Measurements from ENCODE around the gene PKD1.

DNA sequence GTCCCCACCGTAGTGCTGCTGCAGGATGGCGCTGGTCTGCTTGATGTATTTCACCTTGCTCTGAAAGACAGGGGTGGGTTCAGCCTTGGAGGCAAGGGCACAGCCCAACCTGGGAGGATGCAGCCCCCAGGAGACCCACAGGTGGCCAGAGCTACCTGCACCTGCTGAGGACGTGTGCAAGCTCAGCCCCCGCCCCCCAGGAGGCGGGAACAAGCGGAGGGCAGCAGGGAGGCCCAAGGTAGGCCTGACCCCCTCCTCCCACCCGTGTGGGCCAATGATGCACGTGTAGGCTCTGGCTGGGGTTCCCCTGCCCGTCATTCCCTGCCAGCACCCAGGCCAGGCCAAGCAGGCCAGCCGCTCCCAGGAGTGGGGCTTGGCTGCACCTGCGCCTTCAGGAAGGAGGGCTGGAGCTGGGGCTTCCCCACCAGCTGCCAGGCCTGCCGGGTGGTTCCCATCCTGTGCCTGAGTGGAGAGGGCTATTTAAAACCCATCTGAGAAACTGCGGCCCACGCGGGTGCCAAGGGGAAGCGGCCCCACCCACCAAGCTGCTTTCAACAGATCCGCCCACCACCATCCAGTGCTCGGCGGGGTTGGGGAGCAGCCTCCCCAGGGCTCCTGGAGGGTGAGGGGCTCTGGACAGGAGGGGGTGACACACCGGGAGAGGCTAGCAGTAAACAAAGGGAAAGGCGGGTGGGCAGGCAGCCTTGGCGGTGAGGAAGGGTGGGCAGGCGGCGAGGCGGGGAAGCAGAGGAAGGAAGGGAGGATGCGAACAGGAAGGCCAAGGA is 91.8 kb downstream of the PKD1 start:
- TF ChIP-seq, protein P1, sequence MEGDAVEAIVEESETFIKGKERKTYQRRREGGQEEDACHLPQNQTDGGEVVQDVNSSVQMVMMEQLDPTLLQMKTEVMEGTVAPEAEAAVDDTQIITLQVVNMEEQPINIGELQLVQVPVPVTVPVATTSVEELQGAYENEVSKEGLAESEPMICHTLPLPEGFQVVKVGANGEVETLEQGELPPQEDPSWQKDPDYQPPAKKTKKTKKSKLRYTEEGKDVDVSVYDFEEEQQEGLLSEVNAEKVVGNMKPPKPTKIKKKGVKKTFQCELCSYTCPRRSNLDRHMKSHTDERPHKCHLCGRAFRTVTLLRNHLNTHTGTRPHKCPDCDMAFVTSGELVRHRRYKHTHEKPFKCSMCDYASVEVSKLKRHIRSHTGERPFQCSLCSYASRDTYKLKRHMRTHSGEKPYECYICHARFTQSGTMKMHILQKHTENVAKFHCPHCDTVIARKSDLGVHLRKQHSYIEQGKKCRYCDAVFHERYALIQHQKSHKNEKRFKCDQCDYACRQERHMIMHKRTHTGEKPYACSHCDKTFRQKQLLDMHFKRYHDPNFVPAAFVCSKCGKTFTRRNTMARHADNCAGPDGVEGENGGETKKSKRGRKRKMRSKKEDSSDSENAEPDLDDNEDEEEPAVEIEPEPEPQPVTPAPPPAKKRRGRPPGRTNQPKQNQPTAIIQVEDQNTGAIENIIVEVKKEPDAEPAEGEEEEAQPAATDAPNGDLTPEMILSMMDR (IDR thresholded peaks at IDR 0.05): no peak
- TF ChIP-seq EZH2 (IDR thresholded peaks at IDR 0.05; ENCODE audit: borderline replicate concordance, insufficient read depth, low read depth, low read length, poor library complexity, severe bottlenecking): no peak

Measured in B cell (primary cell).